ENCODE results near the gene CASS4.
A peak's percentile ranks its signal among the peaks of the same experiment; 100 is the strongest.

The CASS4 gene

GRCh38 chr20:56424931-56425330 lies 12.9 kb downstream of the CASS4 start:
- no peak for DNase-seq (ENCODE audit: low read depth)

- DNase-seq (ENCODE audit: low read depth): no peak
Observed at GRCh38 chr20:56426026-56426425, 14.0 kb downstream of the CASS4 start.

DNA sequence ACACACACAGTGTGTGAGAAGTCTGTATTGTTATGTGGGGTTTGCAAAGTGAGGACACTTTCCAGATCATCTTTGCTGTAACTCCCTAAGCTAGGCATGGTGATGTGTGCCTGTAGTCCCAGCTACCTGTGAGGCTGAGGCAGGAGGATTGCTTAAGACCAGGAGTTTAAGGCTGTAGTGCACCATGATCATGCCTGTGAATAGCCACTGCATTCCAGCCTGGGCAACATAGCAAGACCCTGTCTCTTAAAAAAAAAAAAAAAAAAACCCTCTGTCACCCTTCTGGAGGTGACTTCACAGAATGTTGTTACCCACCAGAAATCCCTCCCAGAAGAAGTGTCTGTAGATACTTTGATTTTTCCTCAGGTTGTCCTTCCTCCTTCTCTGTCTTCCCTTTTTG lies 14.9 kb downstream of the CASS4 start:
- DNase-seq (ENCODE audit: low read depth): no peak

GRCh38 chr20:56427797-56428196 lies 15.7 kb downstream of the CASS4 start:
- DNase-seq (ENCODE audit: low read depth): no peak

- no peak for DNase-seq (ENCODE audit: low read depth)
Observed at GRCh38 chr20:56428410-56428809, 16.4 kb downstream of the CASS4 start.

GRCh38 chr20:56428881-56429280 lies 16.8 kb downstream of the CASS4 start:
- DNase-seq (ENCODE audit: low read depth): no peak

DNA sequence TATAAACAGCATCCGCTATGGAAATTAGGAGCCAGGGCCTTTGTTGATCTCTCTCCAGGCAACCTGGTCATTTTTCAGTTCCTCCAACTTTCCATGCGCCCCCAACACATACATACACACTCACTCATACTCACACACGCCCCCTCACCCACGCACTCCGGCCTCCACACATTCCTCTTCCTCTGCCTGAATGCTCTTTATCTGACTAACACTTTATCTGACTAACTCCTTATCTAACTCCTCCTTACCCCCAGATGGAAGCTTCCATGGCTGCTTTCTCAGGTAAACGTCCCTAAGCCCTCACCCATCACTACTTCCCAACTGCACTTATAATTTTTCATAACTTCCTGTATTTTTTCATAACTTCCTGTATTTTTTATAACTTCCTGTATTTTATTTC lies 17.4 kb downstream of the CASS4 start:
- DNase-seq (ENCODE audit: low read depth): no peak

DNA sequence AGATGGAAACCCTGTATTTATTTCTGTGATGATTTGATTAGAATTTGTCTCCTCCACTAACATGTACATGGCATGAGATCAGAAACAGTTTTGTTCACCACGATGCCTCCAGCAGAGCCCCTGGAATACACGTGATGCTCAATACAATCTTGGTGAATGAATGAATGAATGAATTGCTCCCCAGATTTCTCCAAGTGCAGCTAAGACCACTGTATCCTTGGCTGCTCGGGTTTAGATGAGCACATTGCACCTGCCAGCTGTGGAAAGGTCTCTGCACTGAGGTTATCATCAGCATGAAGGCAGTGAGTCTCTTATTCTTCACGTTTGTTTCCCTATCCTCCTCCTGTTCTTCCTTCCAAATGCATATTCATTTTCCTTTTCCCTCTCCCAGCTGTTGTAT lies 17.9 kb downstream of the CASS4 start:
- DNase-seq (ENCODE audit: low read depth): no peak

GRCh38 chr20:56430461-56430860 lies 18.4 kb downstream of the CASS4 start:
- no peak for DNase-seq (ENCODE audit: low read depth)

- no peak for DNase-seq (ENCODE audit: low read depth)
Observed at GRCh38 chr20:56430957-56431356, 18.9 kb downstream of the CASS4 start.

GRCh38 chr20:56431471-56431870 lies 19.4 kb downstream of the CASS4 start:
- no peak for DNase-seq (ENCODE audit: low read depth)

- DNase-seq (ENCODE audit: low read depth): no peak
Observed at GRCh38 chr20:56433221-56433879, 21.3 kb downstream of the CASS4 start.

GRCh38 chr20:56433880-56434255 lies 21.8 kb downstream of the CASS4 start:
- DNase-seq (ENCODE audit: low read depth): peak; percentile 82

- no peak for DNase-seq (ENCODE audit: low read depth)
Observed at GRCh38 chr20:56437196-56437960, 25.3 kb downstream of the CASS4 start.

DNA sequence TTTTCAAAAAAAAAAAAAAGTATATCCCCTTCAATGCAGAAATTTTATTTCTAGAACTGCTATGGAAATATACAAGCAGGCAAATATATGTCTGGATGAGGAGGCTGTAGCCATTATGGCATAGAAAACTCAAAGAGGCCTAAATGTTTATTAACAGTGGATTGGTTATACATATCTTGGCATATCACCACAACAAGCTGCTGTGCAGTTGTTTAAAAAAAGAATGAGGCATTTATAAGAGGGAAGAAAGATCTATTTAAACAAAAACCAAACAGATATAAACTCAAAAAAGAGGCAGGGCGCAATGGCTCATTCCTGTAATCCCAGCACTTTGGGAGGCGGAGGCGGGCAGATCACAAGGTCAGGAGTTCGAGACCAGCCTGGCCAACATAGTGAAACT lies 26.2 kb downstream of the CASS4 start:
- no peak for DNase-seq (ENCODE audit: low read depth)

DNA sequence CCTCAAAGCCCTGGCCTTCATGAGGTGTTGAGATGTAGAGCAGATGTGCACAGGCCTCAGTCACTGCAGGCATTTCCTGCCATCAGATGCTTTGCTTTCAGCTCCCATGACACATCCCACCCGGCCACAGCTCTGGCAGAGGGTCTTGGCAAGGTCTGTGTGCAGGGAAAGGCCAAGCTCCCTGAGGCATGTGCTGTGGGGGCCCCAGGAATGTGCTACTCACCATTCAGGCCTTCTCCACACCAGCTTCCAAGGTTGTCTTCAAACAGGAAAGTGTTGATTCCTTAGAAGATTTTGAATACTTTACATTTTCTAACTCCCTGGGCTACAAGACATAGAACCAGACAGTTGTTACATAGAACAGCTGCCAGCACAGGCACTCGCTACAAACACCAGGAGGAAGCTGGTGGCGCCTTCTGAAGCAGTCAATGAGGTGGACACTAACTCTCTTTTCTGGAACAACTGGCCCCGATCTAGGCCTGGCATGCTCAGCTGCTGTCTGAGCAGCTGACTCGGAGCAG lies 27.8 kb downstream of the CASS4 start:
- peak; percentile 99 for DNase-seq (ENCODE audit: low read depth)

GRCh38 chr20:56440346-56441007 lies 28.4 kb downstream of the CASS4 start:
- no peak for DNase-seq (ENCODE audit: low read depth)

DNA sequence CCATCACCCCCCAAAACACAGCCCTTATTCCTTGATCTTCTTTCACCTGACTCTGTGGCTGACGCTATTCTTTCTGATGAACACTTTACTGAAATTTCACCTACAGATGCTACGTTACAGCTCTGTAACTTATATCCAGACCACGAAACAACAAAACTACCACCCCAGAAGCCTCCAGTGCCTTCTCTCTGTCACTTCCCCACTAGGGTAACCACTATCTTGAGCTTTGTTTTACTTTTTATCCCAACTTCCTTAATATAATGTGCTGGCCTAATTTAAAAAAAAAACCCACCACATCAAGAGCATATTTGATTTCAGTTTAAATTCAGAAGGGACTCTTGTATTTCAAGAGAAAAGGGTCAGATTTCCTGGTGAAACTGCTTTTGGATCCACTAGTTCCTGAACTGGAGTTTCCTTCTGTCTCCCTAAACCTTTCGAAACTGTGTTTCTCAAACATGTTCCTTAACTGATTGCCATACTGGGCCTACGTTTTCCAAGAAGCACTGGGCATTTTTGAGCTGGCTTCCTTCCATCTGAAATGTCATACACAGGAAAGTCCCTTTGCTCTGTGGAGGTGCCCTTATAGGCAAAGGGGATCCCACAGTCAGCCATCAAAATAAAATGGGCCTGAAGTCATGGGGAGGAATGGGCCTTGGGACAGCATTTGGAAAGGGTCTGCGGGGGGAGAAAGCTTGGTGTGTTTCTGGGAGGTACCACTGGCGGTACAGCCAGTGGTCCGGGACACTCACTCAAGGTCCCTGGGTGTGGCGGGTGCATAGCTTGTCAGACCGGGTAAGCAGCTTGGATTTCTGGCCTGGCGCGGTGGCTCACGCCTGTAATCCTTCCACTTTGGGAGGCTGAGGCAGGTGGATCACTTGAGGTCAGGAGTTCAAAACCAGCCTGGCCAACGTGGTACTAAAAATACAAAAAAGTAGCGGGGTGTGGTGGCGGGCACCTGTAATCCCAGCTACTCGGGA lies 30.6 kb downstream of the CASS4 start:
- DNase-seq (ENCODE audit: low read depth): no peak

DNA sequence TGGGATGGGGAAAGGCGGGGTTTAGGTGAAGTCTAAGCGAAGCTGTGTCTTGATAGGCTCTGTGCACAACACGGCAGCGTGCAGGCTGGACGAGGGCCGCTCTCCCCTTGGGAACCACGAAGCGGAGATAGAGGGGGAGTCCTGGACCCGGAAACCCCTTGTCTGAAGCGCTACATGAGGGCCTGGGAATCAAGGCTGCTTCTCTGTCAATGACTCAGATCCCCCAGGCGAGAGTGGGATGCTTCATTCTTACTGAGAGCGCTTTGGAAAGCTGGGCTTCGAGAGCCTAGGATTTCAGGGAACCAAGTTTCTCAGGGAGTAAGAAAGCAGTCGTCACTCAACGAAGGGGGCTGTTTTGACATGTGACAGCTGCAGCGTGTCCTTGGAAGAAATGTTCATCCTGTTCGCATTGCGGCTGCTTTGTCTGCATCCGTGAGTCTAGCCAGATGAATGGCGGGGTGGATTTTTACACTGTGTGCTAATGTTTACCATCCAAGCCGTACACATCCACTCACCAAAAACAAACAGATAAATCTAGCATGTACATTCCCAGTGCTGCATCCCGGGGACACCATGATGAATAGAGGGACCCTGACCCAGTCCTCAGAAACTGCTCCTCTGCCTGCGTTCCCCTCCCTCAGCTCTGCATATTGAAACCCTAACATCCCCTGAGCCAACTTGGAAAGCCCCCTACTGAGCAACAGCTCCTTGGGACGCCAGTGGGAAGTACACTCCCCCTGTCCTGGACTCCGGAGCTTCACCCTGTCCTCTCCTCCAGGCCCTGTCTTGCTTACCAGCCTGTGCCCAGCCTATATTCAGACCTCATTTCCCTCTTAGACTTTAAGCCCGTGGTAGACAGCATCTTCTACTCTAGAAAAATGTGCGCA lies 31.8 kb downstream of the CASS4 start:
- DNase-seq (ENCODE audit: low read depth): no peak

DNA sequence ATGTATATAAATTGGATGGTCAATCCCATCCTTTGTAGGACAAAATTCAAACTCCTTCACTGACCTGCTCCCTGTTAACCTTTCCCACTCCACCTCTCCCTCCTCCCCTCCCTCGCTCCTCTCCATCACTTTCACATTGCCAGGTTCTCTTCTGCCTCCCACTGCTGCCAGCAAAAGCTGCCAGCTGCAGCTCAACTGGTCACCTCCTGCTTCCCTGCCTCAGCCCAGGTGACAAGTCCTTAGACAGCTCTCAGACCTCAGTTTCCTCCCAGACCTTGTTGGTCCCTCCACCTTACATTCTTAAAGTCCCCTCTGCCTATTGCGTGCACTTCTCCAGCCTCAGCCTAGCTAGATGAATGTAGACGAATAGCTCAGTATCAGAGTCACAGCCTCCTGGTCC lies 33.1 kb downstream of the CASS4 start:
- no peak for DNase-seq (ENCODE audit: low read depth)

GRCh38 chr20:56445540-56445939 lies 33.5 kb downstream of the CASS4 start:
- no peak for DNase-seq (ENCODE audit: low read depth)
